ENCODE measurements around the gene SOS1. TPM values are rescaled to one million over a fixed set of nuclear protein-coding genes. Genes with fewer than 3 reads are reported as not detected.
A peak's percentile ranks its signal among the peaks of the same experiment; 100 is the strongest.

SOS1 gene
- total and polyA plus RNA-seq, 2 experiments from 2014 or later, result 5.0 to 22.0 TPM

- DNase-seq, result peak; percentile 79
- H3K79me2 ChIP-seq (ENCODE audit: insufficient read depth), result peaks cover 76% of the 10 kb centered on the region
- peak overlapping the region; percentile 96 for H3K4me2 ChIP-seq (ENCODE audit: unreplicated experiment)
- peaks cover 21% of the 10 kb centered on the region for H3K4me1 ChIP-seq (ENCODE audit: insufficient read depth)
- no peaks in the 10 kb centered on the region for H3K27me3 ChIP-seq (replicated peaks; ENCODE audit: insufficient read depth)
- in situ Hi-C loops (cut with MboI), result loop anchor here (10.0 kb wide), 1 partner anchor 105 kb away; no protein-coding TSS in a partner anchor
- H2AFZ ChIP-seq, result peak overlapping the region; percentile 85
- no peaks in the 10 kb centered on the region for H3K36me3 ChIP-seq (ENCODE audit: low read depth)
- peak overlapping the region; percentile 84 for H3K9ac ChIP-seq
- no peaks in the 10 kb centered on the region for H3K9me2 ChIP-seq (ENCODE audit: insufficient read depth)
- H3F3A ChIP-seq (ENCODE audit: insufficient read depth), result peaks cover 33% of the 10 kb centered on the region
- no peaks in the 10 kb centered on the region for H4K20me1 ChIP-seq (ENCODE audit: insufficient read depth)
- H3K9me3 ChIP-seq (ENCODE audit: low read depth), result no peaks in the 10 kb centered on the region
- TF ChIP-seq EZH2 (IDR thresholded peaks at IDR 0.05; ENCODE audit: insufficient read depth, poor library complexity, severe bottlenecking), result no peak
- TF ChIP-seq EZH2phosphoT487 (IDR thresholded peaks at IDR 0.05; ENCODE audit: insufficient read depth, low read depth), result no peak
- peak overlapping the region; percentile 82 for H3K4me3 ChIP-seq
- peak overlapping the region; percentile 78 for H3K27ac ChIP-seq
- 1 to 2% methylated on average over 35 to 43 of the region's 63 CpGs for WGBS, 2 experiments (ENCODE audit: low coverage in 1 of 2, low lambda C conversion rate in 2 of 2, missing lambda C conversion rate in 2 of 2)
Measured at GRCh38 chr2:39119732-39120520, 925 bp downstream of the SOS1 start.

DNA sequence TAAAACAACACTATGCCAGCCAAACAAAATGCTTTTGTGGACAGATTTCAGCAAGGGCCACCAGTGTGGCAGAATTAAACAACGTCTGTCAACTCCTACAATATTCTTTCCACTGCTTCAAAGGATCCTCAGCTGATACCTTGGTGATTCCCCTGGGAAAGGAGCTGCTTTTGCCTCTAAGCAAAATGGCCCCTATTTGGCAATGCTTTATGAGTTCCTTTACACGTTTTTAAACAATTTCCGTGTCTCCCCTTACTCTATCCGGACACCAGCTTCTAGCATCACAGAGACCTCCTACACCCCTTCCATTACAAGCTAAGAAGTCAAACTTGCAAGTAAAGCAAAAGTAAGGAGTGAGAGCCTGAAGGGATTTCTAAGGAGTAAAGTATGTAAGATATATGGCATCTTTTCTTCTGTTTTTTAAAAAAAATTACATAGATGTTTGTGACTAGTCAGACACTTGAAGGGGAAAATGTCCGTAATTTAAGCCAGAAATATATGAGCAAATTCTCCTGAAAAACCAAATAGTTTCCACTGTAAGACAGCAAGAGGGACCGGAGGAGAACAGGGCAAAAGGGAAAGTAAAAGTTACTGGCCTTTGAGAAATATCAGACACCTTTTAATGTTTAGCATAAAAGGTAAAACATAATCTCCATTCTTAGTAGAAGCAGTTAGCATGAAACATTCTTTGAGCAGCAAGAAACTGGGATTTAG is 1.9 kb downstream of the SOS1 start:
- Histone ChIP-seq H3K79me2 (ENCODE audit: insufficient read depth) (peaks cover 86% of the 10 kb centered on the region), H3K27ac (peak overlapping the region; percentile 78), H3K27me3 (replicated peaks; ENCODE audit: insufficient read depth) (no peaks in the 10 kb centered on the region), H3K4me2 (ENCODE audit: unreplicated experiment) (peak overlapping the region; percentile 96), H3K4me3 (peak overlapping the region; percentile 82), H2AFZ (peak overlapping the region; percentile 85), H3K4me1 (ENCODE audit: insufficient read depth) (peaks cover 21% of the 10 kb centered on the region), H4K20me1 (ENCODE audit: insufficient read depth) (no peaks in the 10 kb centered on the region), H3F3A (ENCODE audit: insufficient read depth) (peaks cover 28% of the 10 kb centered on the region), H3K9me2 (ENCODE audit: insufficient read depth) (no peaks in the 10 kb centered on the region), H3K36me3 (ENCODE audit: low read depth) (no peaks in the 10 kb centered on the region), H3K9me3 (ENCODE audit: low read depth) (no peaks in the 10 kb centered on the region), H3K9ac (peak overlapping the region; percentile 84)
- in situ Hi-C loops (cut with MboI), result no loop called here
- 2% methylated on average over 6 of the region's 6 CpGs for WGBS, 2 experiments (ENCODE audit: low coverage in 1 of 2, low lambda C conversion rate in 2 of 2, missing lambda C conversion rate in 2 of 2)
- DNase-seq, result peak; percentile 75
- TF ChIP-seq EZH2 (IDR thresholded peaks at IDR 0.05; ENCODE audit: insufficient read depth, poor library complexity, severe bottlenecking) (no peak), EZH2phosphoT487 (IDR thresholded peaks at IDR 0.05; ENCODE audit: insufficient read depth, low read depth) (no peak)

DNA sequence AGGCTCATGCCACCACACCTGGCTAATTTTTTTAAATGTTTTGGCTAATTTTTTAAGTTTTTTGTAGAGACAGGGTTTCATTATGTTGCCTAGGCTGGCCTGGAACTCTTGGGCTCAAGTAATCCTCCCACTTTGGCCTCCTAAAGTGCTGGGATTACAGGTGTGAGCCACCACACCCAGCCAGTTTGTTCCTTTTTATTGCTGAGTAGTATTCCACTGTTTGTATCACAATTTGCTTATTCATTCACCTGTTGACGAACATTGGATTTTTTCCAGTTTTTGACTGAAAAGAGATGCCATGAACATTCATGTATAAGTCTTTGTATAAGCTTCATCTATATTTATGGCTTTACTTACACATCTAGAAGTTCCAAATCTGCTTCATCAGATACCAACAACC is 5.3 kb downstream of the SOS1 start:
- H2AFZ ChIP-seq, result no peak overlapping the region
- no peaks in the 10 kb centered on the region for H3K9me3 ChIP-seq (ENCODE audit: low read depth)
- H3K4me3 ChIP-seq, result no peak overlapping the region
- no peak for DNase-seq
- WGBS, 2 experiments (ENCODE audit: low coverage in 1 of 2, low lambda C conversion rate in 2 of 2, missing lambda C conversion rate in 2 of 2), result 92 to 95% methylated on average over 1 of the region's 1 CpG
- H3K9me2 ChIP-seq (ENCODE audit: insufficient read depth), result no peaks in the 10 kb centered on the region
- H3K9ac ChIP-seq, result no peak overlapping the region
- no peak overlapping the region for H3K4me2 ChIP-seq (ENCODE audit: unreplicated experiment)
- no peaks in the 10 kb centered on the region for H3K27me3 ChIP-seq (replicated peaks; ENCODE audit: insufficient read depth)
- no peaks in the 10 kb centered on the region for H4K20me1 ChIP-seq (ENCODE audit: insufficient read depth)
- in situ Hi-C loops (cut with MboI), result no loop called here
- no peak for TF ChIP-seq EZH2 (IDR thresholded peaks at IDR 0.05; ENCODE audit: insufficient read depth, poor library complexity, severe bottlenecking)
- no peak for TF ChIP-seq EZH2phosphoT487 (IDR thresholded peaks at IDR 0.05; ENCODE audit: insufficient read depth, low read depth)
- no peaks in the 10 kb centered on the region for H3K36me3 ChIP-seq (ENCODE audit: low read depth)
- H3K79me2 ChIP-seq (ENCODE audit: insufficient read depth), result peaks cover 93% of the 10 kb centered on the region
- H3K27ac ChIP-seq, result no peak overlapping the region
- peaks cover 10% of the 10 kb centered on the region for H3K4me1 ChIP-seq (ENCODE audit: insufficient read depth)
- peaks cover 16% of the 10 kb centered on the region for H3F3A ChIP-seq (ENCODE audit: insufficient read depth)

DNA sequence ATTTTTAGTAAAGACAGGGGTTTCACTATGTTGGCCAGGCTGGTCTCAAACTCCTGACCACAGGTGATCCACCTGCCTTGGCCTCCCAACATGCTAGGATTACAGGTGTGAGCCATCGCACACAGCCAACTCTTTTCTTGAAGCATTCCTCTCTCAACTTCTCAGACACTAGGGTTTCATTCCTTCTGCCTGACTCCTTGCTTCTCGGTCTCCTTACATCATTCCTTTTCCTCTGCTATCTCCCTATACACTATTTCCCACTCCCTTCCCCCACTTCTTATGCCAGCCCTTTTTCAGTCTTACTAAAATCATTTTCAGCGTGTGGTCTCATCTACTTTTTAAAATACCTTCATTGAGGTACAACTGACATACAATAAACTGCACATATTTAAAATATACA is 6.1 kb downstream of the SOS1 start:
- Histone ChIP-seq H3K9me3 (ENCODE audit: low read depth) (no peaks in the 10 kb centered on the region), H3K27ac (no peak overlapping the region), H3K4me3 (no peak overlapping the region), H3K79me2 (ENCODE audit: insufficient read depth) (peaks cover 99% of the 10 kb centered on the region), H3K9me2 (ENCODE audit: insufficient read depth) (no peaks in the 10 kb centered on the region), H3F3A (ENCODE audit: insufficient read depth) (peaks cover 15% of the 10 kb centered on the region), H3K4me1 (ENCODE audit: insufficient read depth) (peaks cover 10% of the 10 kb centered on the region), H3K36me3 (ENCODE audit: low read depth) (no peaks in the 10 kb centered on the region), H3K27me3 (replicated peaks; ENCODE audit: insufficient read depth) (no peaks in the 10 kb centered on the region), H4K20me1 (ENCODE audit: insufficient read depth) (no peaks in the 10 kb centered on the region), H3K9ac (no peak overlapping the region), H2AFZ (no peak overlapping the region), H3K4me2 (ENCODE audit: unreplicated experiment) (no peak overlapping the region)
- DNase-seq, result peak; percentile 36
- TF ChIP-seq EZH2phosphoT487 (IDR thresholded peaks at IDR 0.05; ENCODE audit: insufficient read depth, low read depth), result no peak
- no peak for TF ChIP-seq EZH2 (IDR thresholded peaks at IDR 0.05; ENCODE audit: insufficient read depth, poor library complexity, severe bottlenecking)
- in situ Hi-C loops (cut with MboI), result no loop called here
- WGBS, 2 experiments (ENCODE audit: low coverage in 1 of 2, low lambda C conversion rate in 2 of 2, missing lambda C conversion rate in 2 of 2), result 96 to 100% methylated on average over 3 of the region's 3 CpGs

Data from GM23248 (cell line).